Right atrium auricular region (tissue), 2 donors: ENCODE data around the gene APOL6. TPM values are rescaled to one million over a fixed set of nuclear protein-coding genes. Genes with fewer than 3 reads are reported as not detected.
A peak's percentile ranks its signal among the peaks of the same experiment; 100 is the strongest.

Experiments
- DNase-seq: peaks from one replicate; pipeline ENCODE4 v3.0.0-alpha.2; 2019; ENCODE audit warnings: low spot score
- H3K27ac ChIP-seq, 2 donors: fragments of 200-600 bp; sonication (generic); 1 replicate in 1 of 2; 2 replicates in 1 of 2; pipeline ENCODE4 v1.5.1; 2016 to 2019
- H3K27me3 ChIP-seq, 2 donors: fragments of 200-600 bp; sonication (generic); one replicate each; pipeline versions ENCODE4 v1.5.1 to v1.6.0; 2017 to 2019
- H3K36me3 ChIP-seq: fragments of 200-600 bp; sonication (generic); one replicate; pipeline ENCODE4 v1.5.1; 2016
- H3K4me1 ChIP-seq, 2 donors: fragments of 200-600 bp; sonication (generic); one replicate each; pipeline versions ENCODE4 v1.5.1 to v1.6.0; 2017 to 2019
- H3K4me3 ChIP-seq, 2 donors: fragments of 200-600 bp; sonication (generic); 1 replicate in 1 of 2; 2 replicates in 1 of 2; pipeline ENCODE4 v1.5.1; 2017 to 2019; ENCODE audit warnings: mild to moderate bottlenecking in 1 of 2, moderate library complexity in 1 of 2
- H3K9me3 ChIP-seq, 2 donors: fragments of 200-600 bp; sonication (generic); one replicate each; pipeline ENCODE4 v1.5.1; 2019
- total RNA-seq, 2 donors: library from RNA; depleted of rRNA; stranded (reverse); fragments of >200 nt; gene quantifications; one replicate each; pipeline ENCODE4 v1.1.0, GENCODE V29; 2016
- TF ChIP-seq, protein P1 (sequence below), 2 donors: fragments of 200-600 bp; sonication (generic); IDR thresholded peaks; one replicate each; pipeline ENCODE4 v1.5.1; 2019; ENCODE audit warnings: antibody characterized with exemption in 2 of 2

Gene APOL6, protein sequence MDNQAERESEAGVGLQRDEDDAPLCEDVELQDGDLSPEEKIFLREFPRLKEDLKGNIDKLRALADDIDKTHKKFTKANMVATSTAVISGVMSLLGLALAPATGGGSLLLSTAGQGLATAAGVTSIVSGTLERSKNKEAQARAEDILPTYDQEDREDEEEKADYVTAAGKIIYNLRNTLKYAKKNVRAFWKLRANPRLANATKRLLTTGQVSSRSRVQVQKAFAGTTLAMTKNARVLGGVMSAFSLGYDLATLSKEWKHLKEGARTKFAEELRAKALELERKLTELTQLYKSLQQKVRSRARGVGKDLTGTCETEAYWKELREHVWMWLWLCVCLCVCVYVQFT
- 1 to 10 TPM; 7.5 to 8.5 TPM for total RNA-seq

DNA sequence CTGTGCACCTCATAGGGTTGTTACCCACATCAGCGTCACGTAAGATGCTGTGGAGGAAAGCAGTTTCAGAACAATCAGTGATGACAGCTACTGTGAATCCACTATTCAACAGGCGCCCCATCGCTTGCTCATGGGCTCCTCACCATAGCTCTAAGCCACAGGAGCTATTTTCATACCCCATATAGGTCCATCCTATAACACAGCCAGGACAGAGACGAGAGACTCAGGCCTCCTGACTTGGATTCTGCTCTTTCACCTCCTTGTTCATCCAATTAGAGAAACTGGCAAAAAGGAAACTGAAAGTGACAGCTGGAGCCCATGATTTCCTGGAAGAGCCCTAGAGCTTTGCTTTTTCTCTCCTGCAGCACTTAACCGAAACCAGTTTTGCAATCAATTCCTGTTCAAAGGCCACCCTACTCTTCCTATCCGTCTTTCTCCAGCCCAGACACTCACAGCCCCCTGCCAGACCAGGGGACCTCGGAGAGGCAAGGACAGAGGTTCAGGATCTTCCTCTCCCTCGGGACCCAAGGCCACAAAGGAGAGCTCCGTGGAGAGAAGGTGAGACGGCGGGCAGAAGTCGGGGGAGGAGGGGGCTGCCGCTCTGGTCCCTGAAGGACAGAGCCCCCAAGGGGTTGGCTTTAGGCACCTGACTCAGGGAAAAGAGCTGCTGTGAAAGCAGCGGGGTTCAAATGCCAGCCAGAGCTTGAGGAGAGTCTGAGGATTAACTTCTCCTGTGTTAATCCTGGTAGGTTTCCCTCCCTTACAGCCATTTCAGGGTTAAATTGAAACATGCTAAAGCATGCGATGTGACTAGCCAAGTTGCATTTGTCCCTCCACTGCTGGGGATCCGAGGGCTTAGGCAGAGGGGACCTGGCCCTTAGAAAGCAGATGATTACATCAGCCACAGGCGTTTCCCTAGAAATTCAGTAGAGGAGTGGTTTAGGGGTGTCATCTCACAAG is at the start of gene APOL6:
APOL6 (plus strand) TSS at position 381 of the 960 bp plus-strand sequence. CDS start 7,980 bp downstream, outside the sequence.
- peaks cover 0 to 32% of the 10 kb centered on the region in 2 donors for H3K4me1 ChIP-seq
- H3K9me3 ChIP-seq = no peaks in the 10 kb centered on the region
- H3K27ac ChIP-seq = peak within 1 kb of the TSS; percentile 78 to 84
- TF ChIP-seq, protein P1, sequence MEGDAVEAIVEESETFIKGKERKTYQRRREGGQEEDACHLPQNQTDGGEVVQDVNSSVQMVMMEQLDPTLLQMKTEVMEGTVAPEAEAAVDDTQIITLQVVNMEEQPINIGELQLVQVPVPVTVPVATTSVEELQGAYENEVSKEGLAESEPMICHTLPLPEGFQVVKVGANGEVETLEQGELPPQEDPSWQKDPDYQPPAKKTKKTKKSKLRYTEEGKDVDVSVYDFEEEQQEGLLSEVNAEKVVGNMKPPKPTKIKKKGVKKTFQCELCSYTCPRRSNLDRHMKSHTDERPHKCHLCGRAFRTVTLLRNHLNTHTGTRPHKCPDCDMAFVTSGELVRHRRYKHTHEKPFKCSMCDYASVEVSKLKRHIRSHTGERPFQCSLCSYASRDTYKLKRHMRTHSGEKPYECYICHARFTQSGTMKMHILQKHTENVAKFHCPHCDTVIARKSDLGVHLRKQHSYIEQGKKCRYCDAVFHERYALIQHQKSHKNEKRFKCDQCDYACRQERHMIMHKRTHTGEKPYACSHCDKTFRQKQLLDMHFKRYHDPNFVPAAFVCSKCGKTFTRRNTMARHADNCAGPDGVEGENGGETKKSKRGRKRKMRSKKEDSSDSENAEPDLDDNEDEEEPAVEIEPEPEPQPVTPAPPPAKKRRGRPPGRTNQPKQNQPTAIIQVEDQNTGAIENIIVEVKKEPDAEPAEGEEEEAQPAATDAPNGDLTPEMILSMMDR (IDR thresholded peaks at IDR 0.05) = no peak
- no peaks in the 10 kb centered on the region for H3K27me3 ChIP-seq
- H3K4me3 ChIP-seq = peak within 1 kb of the TSS; percentile 44 to 62
- DNase-seq = no peak
- H3K36me3 ChIP-seq = no peaks in the 10 kb centered on the region

DNA sequence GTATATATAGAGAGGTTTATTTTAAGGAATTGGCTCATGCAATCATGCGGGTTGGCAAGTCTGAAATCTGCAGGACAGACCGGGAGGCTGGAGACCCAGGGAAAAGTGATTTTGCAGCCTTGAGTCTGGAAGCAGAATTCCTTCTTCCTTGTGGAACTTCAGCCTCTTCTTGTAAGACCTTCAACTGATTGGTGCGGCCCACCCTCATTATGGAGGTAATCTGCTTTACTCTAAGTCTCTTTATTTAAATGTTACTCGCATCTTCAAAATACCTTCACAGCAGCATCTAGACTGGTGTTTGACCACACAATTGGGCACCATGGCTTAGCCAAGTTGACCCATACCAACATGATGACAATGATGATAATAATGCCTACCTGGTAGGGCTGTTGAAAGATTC is 48.9 kb upstream of the APOL6 start:
- no peaks in the 10 kb centered on the region for H3K27me3 ChIP-seq
- no peak overlapping the region for H3K27ac ChIP-seq
- H3K4me1 ChIP-seq = peaks cover 0 to 31% of the 10 kb centered on the region in 2 donors
- H3K9me3 ChIP-seq = no peaks in the 10 kb centered on the region
- no peak overlapping the region for H3K4me3 ChIP-seq
- TF ChIP-seq, protein P1 (IDR thresholded peaks at IDR 0.05) = no peak
- no peaks in the 10 kb centered on the region for H3K36me3 ChIP-seq
- DNase-seq = no peak

DNA sequence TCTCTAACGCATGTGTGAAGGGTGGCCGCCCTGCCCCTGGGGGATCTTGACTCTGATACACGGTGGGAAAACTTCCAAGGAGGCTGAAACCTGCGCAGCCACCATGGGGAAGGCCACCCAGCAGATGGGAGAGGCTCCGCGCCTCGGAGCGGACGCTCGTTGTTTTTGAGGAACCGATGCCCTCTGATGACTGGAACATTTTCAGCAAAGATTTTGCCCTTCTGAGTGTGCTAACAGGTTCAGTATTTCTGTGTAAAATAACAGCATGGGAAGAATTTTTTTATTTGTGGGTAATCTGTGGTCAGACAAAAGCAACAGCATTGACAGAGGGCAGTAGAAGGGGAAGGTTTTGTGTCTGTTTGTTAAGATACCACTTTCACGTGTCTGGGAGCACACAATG is 47.8 kb upstream of the APOL6 start:
- no peak for DNase-seq
- no peaks in the 10 kb centered on the region for H3K27me3 ChIP-seq
- H3K36me3 ChIP-seq = no peaks in the 10 kb centered on the region
- H3K9me3 ChIP-seq = no peaks in the 10 kb centered on the region
- H3K27ac ChIP-seq = no peak overlapping the region
- no peak overlapping the region for H3K4me3 ChIP-seq
- TF ChIP-seq, protein P1 (IDR thresholded peaks at IDR 0.05) = no peak
- H3K4me1 ChIP-seq = peaks cover 0 to 23% of the 10 kb centered on the region in 2 donors

DNA sequence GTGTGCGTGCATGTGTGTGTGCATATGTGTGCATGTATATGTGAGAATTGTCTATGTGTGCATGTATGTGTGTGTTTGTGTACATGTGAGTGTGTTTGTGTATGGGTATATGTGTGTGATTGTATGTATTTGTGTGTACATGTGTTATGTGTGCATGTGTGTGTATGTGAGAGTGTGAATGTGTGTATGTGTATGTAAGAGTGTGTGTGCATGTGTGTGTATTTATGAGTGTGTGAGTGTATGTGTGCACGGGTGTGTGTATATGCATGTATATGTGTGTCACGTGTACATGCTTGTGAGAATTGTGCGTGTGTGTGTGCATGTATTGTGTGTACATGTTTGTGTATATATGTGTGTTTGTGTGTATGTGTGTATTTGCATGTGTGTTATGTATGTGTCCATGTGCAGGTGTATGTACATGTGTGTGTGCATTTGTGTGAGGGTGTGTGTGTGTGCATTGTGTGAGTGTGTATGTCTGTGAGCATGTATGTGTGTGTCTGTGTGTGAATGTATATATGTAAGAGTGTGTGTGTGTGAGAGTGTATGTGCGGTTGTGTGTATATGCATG is 47.1 kb upstream of the APOL6 start:
- peaks cover 0 to 23% of the 10 kb centered on the region in 2 donors for H3K4me1 ChIP-seq
- H3K27me3 ChIP-seq = no peaks in the 10 kb centered on the region
- no peak for DNase-seq
- H3K9me3 ChIP-seq = no peaks in the 10 kb centered on the region
- H3K4me3 ChIP-seq = no peak overlapping the region
- H3K27ac ChIP-seq = no peak overlapping the region
- TF ChIP-seq, protein P1 (IDR thresholded peaks at IDR 0.05) = no peak
- no peaks in the 10 kb centered on the region for H3K36me3 ChIP-seq

DNA sequence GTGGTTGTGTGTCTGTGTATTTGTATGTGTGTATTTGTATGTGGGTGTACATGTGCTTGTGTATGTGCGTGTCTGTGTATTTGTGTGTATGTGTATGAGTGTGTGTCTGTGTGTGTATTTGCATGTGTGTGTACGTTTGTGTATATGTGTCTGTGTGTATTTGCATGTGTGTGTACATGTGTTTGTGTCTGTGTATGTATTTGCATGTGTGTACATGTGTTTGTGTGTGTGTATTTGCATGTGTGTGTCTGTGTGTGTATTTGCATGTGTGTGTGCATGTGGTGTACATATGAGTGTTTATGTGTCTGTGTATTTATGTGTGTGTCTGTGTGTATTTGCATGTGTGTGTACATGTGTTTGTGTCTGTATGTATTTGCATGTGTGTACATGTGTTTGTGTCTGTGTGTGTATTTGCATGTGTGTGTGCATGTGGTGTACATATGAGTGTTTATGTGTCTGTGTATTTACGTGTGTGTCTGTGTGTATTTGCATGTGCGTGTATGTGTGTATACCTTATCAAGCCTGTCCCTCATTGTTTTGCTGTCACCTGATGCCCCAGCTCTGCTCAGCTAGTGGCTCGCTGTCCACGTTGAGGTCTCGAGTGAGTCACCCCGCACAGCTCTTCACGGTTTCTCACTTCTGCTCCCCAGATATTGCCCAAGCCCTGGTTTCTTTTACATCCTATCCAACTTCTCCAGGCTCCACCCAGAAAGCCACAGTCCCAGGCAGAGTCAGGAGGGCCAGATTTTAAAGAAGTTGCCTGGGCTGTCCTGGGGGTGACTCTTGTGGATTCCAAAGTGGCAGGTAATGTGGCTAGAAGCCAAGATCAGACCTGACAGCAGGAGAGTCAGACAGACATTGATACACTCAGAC is 46.3 kb upstream of the APOL6 start:
- H3K27ac ChIP-seq = peak overlapping the region; percentile 22 to 71
- no peaks in the 10 kb centered on the region for H3K27me3 ChIP-seq
- no peak for DNase-seq
- peaks cover 4% of the 10 kb centered on the region for H3K36me3 ChIP-seq
- peaks cover 0 to 28% of the 10 kb centered on the region in 2 donors for H3K4me1 ChIP-seq
- no peaks in the 10 kb centered on the region for H3K9me3 ChIP-seq
- H3K4me3 ChIP-seq = no peak overlapping the region
- TF ChIP-seq, protein P1 (IDR thresholded peaks at IDR 0.05) = no peak
